SHP77 treated with DMSO at 0.1 percent for 48 hours (cell line): ENCODE results near the gene DNMT3B.
"Not testable (repeated sequence)": the region's sequence is repeated elsewhere in the genome, so short reads cannot be mapped to it uniquely, and the experiment has no call there.

Experiments used
- DNase-seq: peaks from one replicate; lab custom pipeline; 2025; lab: John Stamatoyannopoulos, UW

Gene DNMT3B

GRCh38 chr20:32792316-32792715 is 30.1 kb downstream of the DNMT3B start:
- no peak for DNase-seq

GRCh38 chr20:32792731-32793458 is 30.7 kb downstream of the DNMT3B start:
- no peak for DNase-seq

DNA sequence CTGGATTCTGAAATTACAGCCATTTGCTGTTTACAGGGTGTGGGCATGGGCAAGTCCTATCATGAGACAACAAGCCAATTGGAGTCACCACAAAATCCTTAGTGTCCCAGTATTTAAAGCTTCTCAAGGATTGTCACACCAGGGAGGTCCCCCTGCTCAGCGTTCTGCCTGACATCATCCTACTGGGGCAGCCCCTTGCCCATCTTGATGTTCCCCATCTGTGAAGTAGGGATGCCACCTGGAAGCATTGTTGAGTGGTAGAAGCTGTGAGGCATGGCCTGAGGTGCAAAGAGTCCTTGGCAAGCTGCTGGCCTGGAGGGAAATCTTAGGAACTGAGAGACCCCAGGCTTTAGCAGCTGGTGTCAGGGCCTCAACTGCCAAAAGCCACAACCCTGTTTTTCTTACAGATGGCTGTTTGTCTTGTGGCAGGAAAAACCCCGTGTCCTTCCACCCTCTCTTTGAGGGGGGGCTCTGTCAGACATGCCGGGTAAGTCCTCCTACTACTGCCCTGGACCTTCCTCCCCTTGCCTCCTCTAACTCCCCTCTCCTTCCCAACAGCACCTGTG is 34.3 kb downstream of the DNMT3B start:
- DNase-seq: no peak

DNA sequence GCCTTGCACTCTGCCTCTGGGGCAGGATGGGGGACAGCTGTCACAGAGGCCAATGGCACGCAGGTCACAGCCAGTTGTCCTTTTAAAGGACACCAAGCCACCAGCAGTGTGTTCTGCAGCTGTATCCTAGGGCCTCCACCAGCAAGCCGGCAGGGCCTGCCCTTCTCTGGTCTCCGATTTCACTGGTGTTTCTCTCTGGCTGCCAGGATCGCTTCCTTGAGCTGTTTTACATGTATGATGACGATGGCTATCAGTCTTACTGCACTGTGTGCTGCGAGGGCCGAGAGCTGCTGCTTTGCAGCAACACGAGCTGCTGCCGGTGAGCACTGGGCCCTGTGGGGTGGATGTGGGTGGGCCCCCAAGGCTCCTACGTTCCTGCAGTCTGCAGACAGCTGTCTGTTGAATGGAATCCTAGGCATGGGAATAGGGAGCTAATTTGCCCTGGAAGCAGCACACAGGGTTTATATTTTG is 34.8 kb downstream of the DNMT3B start:
- no peak for DNase-seq

GRCh38 chr20:32797571-32797970 is 35.4 kb downstream of the DNMT3B start:
- DNase-seq: not testable (repeated sequence)

- no peak for DNase-seq
Observed at GRCh38 chr20:32798046-32798981, 36.1 kb downstream of the DNMT3B start.

- no peak for DNase-seq
Observed at GRCh38 chr20:32803092-32803491, 40.9 kb downstream of the DNMT3B start.

GRCh38 chr20:32804022-32804715 is 42.0 kb downstream of the DNMT3B start:
- DNase-seq: no peak

GRCh38 chr20:32804817-32805216 is 42.6 kb downstream of the DNMT3B start:
- DNase-seq: no peak

DNA sequence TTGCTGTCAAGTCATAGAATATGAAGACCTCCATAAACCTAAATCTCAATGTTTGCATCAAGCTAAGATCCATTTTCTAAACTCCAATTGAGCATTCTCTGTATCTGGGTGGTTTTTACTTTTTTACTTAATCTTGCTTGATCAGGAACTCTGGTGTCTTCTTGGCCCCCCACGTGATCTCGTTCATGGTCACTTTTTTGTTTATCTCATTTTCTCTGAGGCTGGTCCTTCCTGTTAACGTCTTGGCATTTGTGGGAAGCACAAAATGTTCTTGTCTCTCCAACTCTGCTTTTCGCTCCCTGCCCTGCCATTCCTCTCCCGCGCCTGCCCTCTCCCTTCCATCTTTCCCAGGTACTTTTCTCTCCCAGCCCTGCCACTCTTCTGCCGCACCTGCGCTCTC is 43.5 kb downstream of the DNMT3B start:
- DNase-seq: no peak

GRCh38 chr20:32806356-32806755 is 44.2 kb downstream of the DNMT3B start:
- no peak for DNase-seq

DNA sequence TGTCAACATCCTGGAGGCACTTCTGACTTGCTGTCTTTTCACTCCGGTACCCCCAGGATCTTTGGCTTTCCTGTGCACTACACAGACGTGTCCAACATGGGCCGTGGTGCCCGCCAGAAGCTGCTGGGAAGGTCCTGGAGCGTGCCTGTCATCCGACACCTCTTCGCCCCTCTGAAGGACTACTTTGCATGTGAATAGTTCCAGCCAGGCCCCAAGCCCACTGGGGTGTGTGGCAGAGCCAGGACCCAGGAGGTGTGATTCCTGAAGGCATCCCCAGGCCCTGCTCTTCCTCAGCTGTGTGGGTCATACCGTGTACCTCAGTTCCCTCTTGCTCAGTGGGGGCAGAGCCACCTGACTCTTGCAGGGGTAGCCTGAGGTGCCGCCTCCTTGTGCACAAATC is 45.5 kb downstream of the DNMT3B start:
- DNase-seq: no peak

DNA sequence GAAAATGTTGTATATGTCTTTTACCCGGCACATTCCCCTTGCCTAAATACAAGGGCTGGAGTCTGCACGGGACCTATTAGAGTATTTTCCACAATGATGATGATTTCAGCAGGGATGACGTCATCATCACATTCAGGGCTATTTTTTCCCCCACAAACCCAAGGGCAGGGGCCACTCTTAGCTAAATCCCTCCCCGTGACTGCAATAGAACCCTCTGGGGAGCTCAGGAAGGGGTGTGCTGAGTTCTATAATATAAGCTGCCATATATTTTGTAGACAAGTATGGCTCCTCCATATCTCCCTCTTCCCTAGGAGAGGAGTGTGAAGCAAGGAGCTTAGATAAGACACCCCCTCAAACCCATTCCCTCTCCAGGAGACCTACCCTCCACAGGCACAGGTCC is 46.3 kb downstream of the DNMT3B start:
- no peak for DNase-seq

GRCh38 chr20:32809907-32810306 is 47.7 kb downstream of the DNMT3B start:
- DNase-seq: no peak

DNA sequence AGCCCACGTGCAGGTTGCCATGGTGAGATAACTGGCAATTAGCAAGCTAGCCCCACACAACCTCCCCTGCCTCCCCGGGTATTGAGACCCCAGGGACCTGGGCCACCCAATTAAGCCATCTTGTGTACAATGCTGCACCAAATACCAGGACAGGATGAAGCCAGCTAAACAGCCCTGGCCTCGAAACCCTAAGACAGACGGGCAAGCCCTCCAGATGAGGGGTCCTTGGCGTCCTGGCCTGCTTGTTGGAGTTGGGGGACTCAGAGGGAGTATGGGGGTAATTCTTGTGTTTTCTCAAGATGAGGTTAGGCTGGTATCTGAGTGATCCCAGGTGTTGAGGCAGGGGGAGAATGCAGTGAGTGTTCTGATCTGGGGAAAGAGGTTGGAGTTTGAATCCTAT is 48.8 kb downstream of the DNMT3B start:
- DNase-seq: no peak

DNA sequence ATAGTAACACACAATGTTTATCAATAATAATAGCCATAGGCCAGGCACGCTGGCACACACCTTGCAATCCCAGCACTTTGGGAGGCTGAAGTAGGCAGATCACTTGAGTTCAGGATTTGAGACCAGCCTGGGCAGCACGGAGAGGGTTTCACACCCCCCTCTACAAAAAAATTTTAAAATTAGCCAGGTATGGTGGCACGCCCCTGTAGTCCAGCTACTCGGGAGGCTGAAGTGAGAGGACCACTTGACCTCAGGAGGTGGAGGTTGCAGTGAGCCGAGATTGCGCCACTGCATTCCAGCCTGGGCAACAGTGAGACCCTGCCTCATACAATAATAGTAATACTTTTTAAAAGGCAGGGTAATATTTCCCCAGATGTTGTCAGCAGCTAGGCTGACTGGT is 49.7 kb downstream of the DNMT3B start:
- DNase-seq: no peak

DNA sequence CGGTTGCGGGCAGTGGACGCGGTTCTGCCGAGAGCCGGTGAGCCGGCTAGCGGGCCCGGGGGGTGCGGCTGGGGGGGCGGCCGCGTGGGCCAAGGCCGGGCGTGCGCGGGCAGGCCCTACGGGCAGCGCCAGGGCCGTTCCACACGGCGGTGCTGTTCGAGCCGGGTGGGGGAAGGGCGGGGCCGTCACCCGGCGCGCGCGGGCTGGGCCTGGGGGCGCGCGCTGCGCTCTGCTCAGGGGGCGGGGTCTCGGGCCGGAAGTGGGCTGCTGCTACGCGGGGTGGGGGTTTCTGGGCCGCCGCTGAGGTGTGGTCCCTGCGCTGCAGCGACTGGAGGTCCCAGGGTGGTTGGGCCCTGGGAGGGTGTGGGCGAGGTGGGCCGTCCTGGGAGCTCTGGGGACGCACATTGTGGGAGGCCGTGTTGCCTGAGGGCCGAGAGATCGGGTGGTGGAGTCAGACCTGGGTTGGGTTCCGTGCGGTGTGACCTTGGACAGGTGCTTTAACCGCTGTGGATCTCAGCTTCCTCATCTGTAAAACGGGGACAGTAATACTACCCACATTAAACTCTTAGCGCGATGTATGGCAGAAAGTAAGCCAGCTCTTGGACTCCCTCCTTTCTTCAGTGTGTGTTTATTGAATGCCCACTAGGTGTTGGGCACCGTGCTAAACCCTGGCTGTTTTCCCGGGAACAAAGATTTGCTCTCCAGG is 58.0 kb downstream of the DNMT3B start:
- no peak for DNase-seq

GRCh38 chr20:32820698-32821377 is 58.7 kb downstream of the DNMT3B start:
- DNase-seq: no peak

DNA sequence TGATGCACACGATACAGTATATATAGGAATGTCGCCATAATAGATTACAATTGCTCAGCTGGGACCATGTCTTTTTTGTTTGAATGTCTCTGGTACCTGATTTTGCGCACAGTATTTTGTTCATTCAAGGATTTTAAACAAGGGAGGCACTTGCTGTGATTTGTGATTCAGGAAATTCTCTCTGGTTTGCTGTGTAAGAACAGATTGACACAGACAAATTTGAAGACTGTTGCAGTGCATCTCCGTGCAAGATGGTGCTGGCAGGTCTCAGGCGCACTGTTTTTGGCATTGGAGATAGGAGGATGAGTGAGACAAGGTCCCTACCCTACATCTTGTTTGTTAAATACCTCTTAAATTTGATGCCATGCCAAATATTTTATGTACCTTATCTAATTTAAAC is 60.0 kb downstream of the DNMT3B start:
- DNase-seq: no peak

GRCh38 chr20:32823078-32823477 is 60.9 kb downstream of the DNMT3B start:
- DNase-seq: no peak
